ENCODE data around the gene ZDHHC11B. TPM values are rescaled to one million over a fixed set of nuclear protein-coding genes. Genes with fewer than 3 reads are reported as not detected.
"Not testable (repeated sequence)": the region's sequence is repeated elsewhere in the genome, so short reads cannot be mapped to it uniquely, and the experiment has no call there.

ZDHHC11B gene
- total RNA-seq, 4 donors from 2014 or later: 2.5 to 19.0 (median 4.7) TPM

GRCh38 chr5:815449-815848 is 30.9 kb upstream of the ZDHHC11B start:
- intact Hi-C loops (cut with DNase I; ENCODE audit: low total_unique reads): no loop called here
- DNase-seq (ENCODE audit: low spot score in 2 of 2): no peak
- 88 to 91% methylated on average over 3 of the region's 3 CpGs for WGBS, 2 donors
- H3K4me3 ChIP-seq (ENCODE audit: low read depth, poor library complexity, severe bottlenecking): no peak overlapping the region
- TF ChIP-seq CTCF (IDR thresholded peaks at IDR 0.05): no peak
- no peak for TF ChIP-seq POLR2A (IDR thresholded peaks at IDR 0.05)

DNA sequence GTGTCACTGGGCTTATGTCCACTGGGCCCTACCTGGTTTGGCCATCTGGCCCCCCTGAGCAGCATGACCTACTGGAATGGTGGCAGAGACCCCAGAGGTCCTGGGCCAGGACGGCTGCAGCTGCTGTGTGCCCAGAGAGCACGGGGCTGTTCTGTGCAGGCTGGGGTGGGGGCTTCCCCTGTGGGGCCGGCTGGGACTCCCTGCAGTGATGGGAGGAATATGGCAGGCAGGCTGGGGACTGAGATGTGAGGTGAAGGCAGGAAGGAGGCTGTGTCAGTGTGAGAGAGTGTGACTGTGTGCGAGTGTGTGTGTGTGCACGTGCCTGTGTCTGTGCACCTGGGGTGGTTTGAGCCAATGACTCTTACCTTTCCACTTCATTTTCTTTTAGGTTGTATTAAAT is 29.0 kb upstream of the ZDHHC11B start:
- H3K4me3 ChIP-seq (ENCODE audit: low read depth, poor library complexity, severe bottlenecking); intact Hi-C loops (cut with DNase I; ENCODE audit: low total_unique reads); DNase-seq (ENCODE audit: low spot score in 2 of 2): not testable (repeated sequence)
- 91% methylated on average over 2 to 4 of the region's 5 CpGs for WGBS, 2 donors

DNA sequence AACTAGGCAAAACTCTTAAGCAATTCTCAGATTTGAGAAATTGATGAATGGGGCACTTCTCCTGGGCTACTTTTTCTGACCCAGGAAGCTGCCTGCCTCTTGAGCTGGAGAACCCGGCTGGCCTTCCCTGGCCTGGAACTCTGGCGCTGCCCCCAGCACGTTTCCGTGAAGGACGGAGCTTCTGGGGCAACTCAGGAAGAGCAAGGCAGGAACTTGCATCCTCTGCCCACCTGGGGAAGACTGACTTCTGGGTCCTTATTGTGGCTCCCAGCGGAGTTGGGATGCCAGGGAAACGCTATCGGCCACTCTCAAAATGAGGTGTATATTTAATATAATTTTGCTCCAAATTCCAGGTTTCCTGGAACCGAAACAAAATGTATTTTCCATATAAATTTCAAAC is 26.9 kb upstream of the ZDHHC11B start:
- 69 to 83% methylated on average over 4 to 7 of the region's 9 CpGs for WGBS, 2 donors

GRCh38 chr5:807719-808514 is 23.4 kb upstream of the ZDHHC11B start:
- H3K4me3 ChIP-seq (ENCODE audit: low read depth, poor library complexity, severe bottlenecking); intact Hi-C loops (cut with DNase I; ENCODE audit: low total_unique reads); DNase-seq (ENCODE audit: low spot score in 2 of 2): not testable (repeated sequence)
- WGBS, 2 donors: 83 to 84% methylated on average over 6 of the region's 10 CpGs

More for the DNA sequence above, 26.9 kb upstream of the ZDHHC11B start:
- H3K4me3 ChIP-seq (ENCODE audit: low read depth, poor library complexity, severe bottlenecking); DNase-seq (ENCODE audit: low spot score in 2 of 2); intact Hi-C loops (cut with DNase I; ENCODE audit: low total_unique reads): not testable (repeated sequence)

GRCh38 chr5:801472-801871 is 16.9 kb upstream of the ZDHHC11B start:
- no peak overlapping the region for H3K4me3 ChIP-seq (ENCODE audit: low read depth, poor library complexity, severe bottlenecking)
- 80 to 86% methylated on average over 6 of the region's 6 CpGs for WGBS, 2 donors
- intact Hi-C loops (cut with DNase I; ENCODE audit: low total_unique reads): no loop called here
- no peak for DNase-seq (ENCODE audit: low spot score in 2 of 2)
- TF ChIP-seq POLR2A (IDR thresholded peaks at IDR 0.05) (no peak), CTCF (IDR thresholded peaks at IDR 0.05) (no peak)

- WGBS, 2 donors: 50 to 59% methylated on average over 4 of the region's 4 CpGs
- H3K4me3 ChIP-seq (ENCODE audit: low read depth, poor library complexity, severe bottlenecking); intact Hi-C loops (cut with DNase I; ENCODE audit: low total_unique reads); DNase-seq (ENCODE audit: low spot score in 2 of 2): not testable (repeated sequence)
Observed at GRCh38 chr5:801055-801454, 16.5 kb upstream of the ZDHHC11B start.

- H3K4me3 ChIP-seq (ENCODE audit: low read depth, poor library complexity, severe bottlenecking); intact Hi-C loops (cut with DNase I; ENCODE audit: low total_unique reads); DNase-seq (ENCODE audit: low spot score in 2 of 2): not testable (repeated sequence)
- WGBS, 2 donors: 71 to 78% methylated on average over 6 of the region's 6 CpGs
Observed at GRCh38 chr5:798505-799138, 14.1 kb upstream of the ZDHHC11B start.

DNA sequence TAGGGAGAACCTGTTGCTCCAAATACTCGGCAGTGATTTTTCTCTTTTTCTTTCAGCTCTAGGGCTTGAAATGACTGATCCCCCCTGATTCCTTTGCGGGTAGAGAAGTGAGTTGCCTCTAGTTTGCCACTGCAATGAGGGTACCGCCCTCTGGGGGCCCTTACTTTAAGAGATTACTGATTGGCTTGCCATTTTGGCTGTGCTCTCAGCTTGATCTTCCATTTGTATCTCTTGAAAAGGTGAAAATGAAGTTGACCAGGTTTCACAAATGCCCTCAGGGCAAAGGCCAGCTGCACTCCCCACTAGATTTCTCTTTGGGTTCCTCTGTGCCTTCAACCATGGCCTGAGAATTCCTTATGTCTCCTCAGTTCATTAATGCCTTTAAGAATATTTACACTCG is 13.5 kb upstream of the ZDHHC11B start:
- intact Hi-C loops (cut with DNase I; ENCODE audit: low total_unique reads); DNase-seq (ENCODE audit: low spot score in 2 of 2); H3K4me3 ChIP-seq (ENCODE audit: low read depth, poor library complexity, severe bottlenecking): not testable (repeated sequence)
- WGBS, 2 donors: 66 to 89% methylated on average over 3 of the region's 4 CpGs

- WGBS, 2 donors: 70 to 85% methylated on average over 1 of the region's 1 CpG
- DNase-seq (ENCODE audit: low spot score in 2 of 2); intact Hi-C loops (cut with DNase I; ENCODE audit: low total_unique reads); H3K4me3 ChIP-seq (ENCODE audit: low read depth, poor library complexity, severe bottlenecking): not testable (repeated sequence)
Observed at GRCh38 chr5:795873-796272, 11.3 kb upstream of the ZDHHC11B start.

DNA sequence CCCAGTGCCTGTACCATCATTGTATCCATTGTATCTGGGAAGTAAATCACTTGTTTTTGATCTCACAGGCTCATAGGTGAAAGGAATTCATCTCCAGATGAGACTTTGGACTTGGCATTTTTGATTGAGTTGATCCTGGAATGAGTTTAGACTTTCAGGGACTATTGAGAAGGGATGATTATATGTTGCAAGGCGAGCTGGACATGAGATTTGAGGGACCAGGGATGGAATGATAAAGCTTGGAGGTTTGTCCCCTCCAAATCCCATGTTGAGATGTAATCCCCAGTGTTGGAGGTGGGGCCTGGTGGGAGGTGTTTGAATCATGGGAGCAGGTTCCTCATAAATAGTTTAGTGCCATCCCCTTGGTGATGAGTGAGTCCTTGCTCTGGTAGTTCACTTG is 10.4 kb upstream of the ZDHHC11B start:
- intact Hi-C loops (cut with DNase I; ENCODE audit: low total_unique reads); DNase-seq (ENCODE audit: low spot score in 2 of 2); H3K4me3 ChIP-seq (ENCODE audit: low read depth, poor library complexity, severe bottlenecking): not testable (repeated sequence)
- WGBS, 2 donors: 91 to 93% methylated on average over 1 of the region's 1 CpG

GRCh38 chr5:788703-789102 is 4.2 kb upstream of the ZDHHC11B start:
- 80 to 90% methylated on average over 10 of the region's 10 CpGs for WGBS, 2 donors
- intact Hi-C loops (cut with DNase I; ENCODE audit: low total_unique reads); H3K4me3 ChIP-seq (ENCODE audit: low read depth, poor library complexity, severe bottlenecking); DNase-seq (ENCODE audit: low spot score in 2 of 2): not testable (repeated sequence)

- H3K4me3 ChIP-seq (ENCODE audit: low read depth, poor library complexity, severe bottlenecking); DNase-seq (ENCODE audit: low spot score in 2 of 2); intact Hi-C loops (cut with DNase I; ENCODE audit: low total_unique reads): not testable (repeated sequence)
- 90 to 95% methylated on average over 6 of the region's 6 CpGs for WGBS, 2 donors
Observed at GRCh38 chr5:787857-788233, 3.3 kb upstream of the ZDHHC11B start.

DNA sequence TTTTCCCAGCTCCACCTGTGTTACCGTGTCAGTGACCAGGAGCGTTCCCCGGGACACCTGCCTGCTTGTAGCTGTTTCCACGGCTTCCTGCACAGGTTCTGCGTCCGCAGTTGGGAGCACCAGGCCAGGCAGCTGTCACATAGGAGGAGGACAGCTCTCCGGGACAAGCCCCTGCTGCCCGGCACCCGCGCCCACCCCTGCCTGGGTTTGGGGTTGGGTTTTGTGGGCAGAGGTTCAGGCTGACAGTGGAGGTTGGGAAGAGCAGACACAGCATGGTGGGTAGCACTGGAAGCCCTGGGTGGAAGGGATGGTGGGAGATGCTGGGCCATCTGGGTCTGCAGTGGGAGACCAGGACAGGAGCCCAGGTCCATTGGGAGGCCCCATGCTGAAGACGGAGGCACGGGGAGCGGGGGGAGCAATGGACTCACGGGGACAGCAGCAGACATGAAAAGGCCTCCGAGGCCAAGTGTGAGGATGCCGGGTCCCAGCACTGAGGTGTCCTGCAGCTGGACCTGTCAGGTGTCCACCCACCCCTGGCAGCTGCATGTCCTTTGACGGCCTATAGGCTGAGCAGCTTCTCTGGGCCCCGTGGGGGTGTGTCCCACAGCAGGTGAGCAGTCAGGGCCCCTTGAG is 2.8 kb upstream of the ZDHHC11B start:
- H3K4me3 ChIP-seq (ENCODE audit: low read depth, poor library complexity, severe bottlenecking); intact Hi-C loops (cut with DNase I; ENCODE audit: low total_unique reads); DNase-seq (ENCODE audit: low spot score in 2 of 2): not testable (repeated sequence)
- 93 to 96% methylated on average over 7 to 8 of the region's 18 CpGs for WGBS, 2 donors
